ENCODE results near the gene BSND.

BSND gene

DNA sequence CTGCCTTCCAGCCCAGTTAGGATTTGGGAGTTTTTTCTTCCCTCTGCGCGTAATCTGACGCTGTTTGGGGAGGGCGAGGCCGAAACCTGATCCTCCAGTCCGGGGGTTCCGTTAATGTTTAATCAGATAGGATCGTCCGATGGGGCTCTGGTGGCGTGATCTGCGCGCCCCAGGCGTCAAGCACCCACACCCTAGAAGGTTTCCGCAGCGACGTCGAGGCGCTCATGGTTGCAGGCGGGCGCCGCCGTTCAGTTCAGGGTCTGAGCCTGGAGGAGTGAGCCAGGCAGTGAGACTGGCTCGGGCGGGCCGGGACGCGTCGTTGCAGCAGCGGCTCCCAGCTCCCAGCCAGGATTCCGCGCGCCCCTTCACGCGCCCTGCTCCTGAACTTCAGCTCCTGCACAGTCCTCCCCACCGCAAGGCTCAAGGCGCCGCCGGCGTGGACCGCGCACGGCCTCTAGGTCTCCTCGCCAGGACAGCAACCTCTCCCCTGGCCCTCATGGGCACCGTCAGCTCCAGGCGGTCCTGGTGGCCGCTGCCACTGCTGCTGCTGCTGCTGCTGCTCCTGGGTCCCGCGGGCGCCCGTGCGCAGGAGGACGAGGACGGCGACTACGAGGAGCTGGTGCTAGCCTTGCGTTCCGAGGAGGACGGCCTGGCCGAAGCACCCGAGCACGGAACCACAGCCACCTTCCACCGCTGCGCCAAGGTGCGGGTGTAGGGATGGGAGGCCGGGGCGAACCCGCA, 40.8 kb downstream of the BSND start, which contains the start of gene PCSK9:
Gene PCSK9, plus strand, starts transcription at position 207 of the 741 bp plus-strand sequence. Its CDS starts 290 bp downstream, at position 497.
- peaks cover 87% of the 10 kb centered on the region for H3K27me3 Mint-ChIP-seq (ENCODE audit: low read depth)
- peaks cover 7% of the 10 kb centered on the region for H3K36me3 Mint-ChIP-seq (ENCODE audit: low read depth)
- TF ChIP-seq, protein P1, sequence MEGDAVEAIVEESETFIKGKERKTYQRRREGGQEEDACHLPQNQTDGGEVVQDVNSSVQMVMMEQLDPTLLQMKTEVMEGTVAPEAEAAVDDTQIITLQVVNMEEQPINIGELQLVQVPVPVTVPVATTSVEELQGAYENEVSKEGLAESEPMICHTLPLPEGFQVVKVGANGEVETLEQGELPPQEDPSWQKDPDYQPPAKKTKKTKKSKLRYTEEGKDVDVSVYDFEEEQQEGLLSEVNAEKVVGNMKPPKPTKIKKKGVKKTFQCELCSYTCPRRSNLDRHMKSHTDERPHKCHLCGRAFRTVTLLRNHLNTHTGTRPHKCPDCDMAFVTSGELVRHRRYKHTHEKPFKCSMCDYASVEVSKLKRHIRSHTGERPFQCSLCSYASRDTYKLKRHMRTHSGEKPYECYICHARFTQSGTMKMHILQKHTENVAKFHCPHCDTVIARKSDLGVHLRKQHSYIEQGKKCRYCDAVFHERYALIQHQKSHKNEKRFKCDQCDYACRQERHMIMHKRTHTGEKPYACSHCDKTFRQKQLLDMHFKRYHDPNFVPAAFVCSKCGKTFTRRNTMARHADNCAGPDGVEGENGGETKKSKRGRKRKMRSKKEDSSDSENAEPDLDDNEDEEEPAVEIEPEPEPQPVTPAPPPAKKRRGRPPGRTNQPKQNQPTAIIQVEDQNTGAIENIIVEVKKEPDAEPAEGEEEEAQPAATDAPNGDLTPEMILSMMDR (IDR thresholded peaks at IDR 0.05; ENCODE audit: unreplicated experiment in 3 of 3) = no peak
- H3K4me1 Mint-ChIP-seq = peaks cover 20% of the 10 kb centered on the region
- H3K27ac Mint-ChIP-seq = peak within 1 kb of the TSS in 2 of 3 experiments; percentile 28 to 35
- H3K9me3 Mint-ChIP-seq = no peaks in the 10 kb centered on the region
- H3K4me3 Mint-ChIP-seq = peak within 1 kb of the TSS; percentile 83 to 88 (median 84)

GRCh38 chr1:55040083-55040932, 41.6 kb downstream of the BSND start:
- H3K9me3 Mint-ChIP-seq = no peaks in the 10 kb centered on the region
- H3K4me3 Mint-ChIP-seq = peak overlapping the region; percentile 82 to 88 (median 83)
- H3K4me1 Mint-ChIP-seq = peaks cover 17% of the 10 kb centered on the region
- TF ChIP-seq, protein P1 (IDR thresholded peaks at IDR 0.05; ENCODE audit: unreplicated experiment in 3 of 3) = no peak
- no peak overlapping the region for H3K27ac Mint-ChIP-seq
- peaks cover 84% of the 10 kb centered on the region for H3K27me3 Mint-ChIP-seq (ENCODE audit: low read depth)
- H3K36me3 Mint-ChIP-seq (ENCODE audit: low read depth) = peaks cover 10% of the 10 kb centered on the region

GRCh38 chr1:55040933-55041494, 42.3 kb downstream of the BSND start:
- peaks cover 17% of the 10 kb centered on the region for H3K4me1 Mint-ChIP-seq
- H3K27me3 Mint-ChIP-seq (ENCODE audit: low read depth) = peaks cover 78% of the 10 kb centered on the region
- peak overlapping the region; percentile 82 to 88 (median 83) for H3K4me3 Mint-ChIP-seq
- H3K27ac Mint-ChIP-seq = no peak overlapping the region
- peaks cover 10% of the 10 kb centered on the region for H3K36me3 Mint-ChIP-seq (ENCODE audit: low read depth)
- H3K9me3 Mint-ChIP-seq = no peaks in the 10 kb centered on the region
- TF ChIP-seq, protein P1 (IDR thresholded peaks at IDR 0.05; ENCODE audit: unreplicated experiment in 3 of 3) = no peak

GRCh38 chr1:55041613-55042012, 42.9 kb downstream of the BSND start:
- H3K36me3 Mint-ChIP-seq (ENCODE audit: low read depth) = peaks cover 11% of the 10 kb centered on the region
- H3K27ac Mint-ChIP-seq = no peak overlapping the region
- H3K9me3 Mint-ChIP-seq = no peaks in the 10 kb centered on the region
- peaks cover 76% of the 10 kb centered on the region for H3K27me3 Mint-ChIP-seq (ENCODE audit: low read depth)
- peaks cover 17% of the 10 kb centered on the region for H3K4me1 Mint-ChIP-seq
- TF ChIP-seq, protein P1 (IDR thresholded peaks at IDR 0.05; ENCODE audit: unreplicated experiment in 3 of 3) = no peak
- peak overlapping the region in 1 of 3 experiments; percentile 88 for H3K4me3 Mint-ChIP-seq

GRCh38 chr1:55043011-55043410, 44.3 kb downstream of the BSND start:
- H3K27ac Mint-ChIP-seq = no peak overlapping the region
- H3K27me3 Mint-ChIP-seq (ENCODE audit: low read depth) = peaks cover 70% of the 10 kb centered on the region
- TF ChIP-seq, protein P1 (IDR thresholded peaks at IDR 0.05; ENCODE audit: unreplicated experiment in 3 of 3) = no peak
- no peaks in the 10 kb centered on the region for H3K9me3 Mint-ChIP-seq
- H3K4me1 Mint-ChIP-seq = peaks cover 17% of the 10 kb centered on the region
- H3K36me3 Mint-ChIP-seq (ENCODE audit: low read depth) = peaks cover 17% of the 10 kb centered on the region
- peak overlapping the region in 1 of 3 experiments; percentile 65 for H3K4me3 Mint-ChIP-seq
